ENCODE measurements around the gene MPRIP. TPM values are rescaled to one million over a fixed set of nuclear protein-coding genes. Genes with fewer than 3 reads are reported as not detected.

The MPRIP gene
- total and polyA plus RNA-seq, 2 donors (not counting 3 experiments of a cell fraction or from before 2014, with no cell fraction given), result 94.6 to 246 TPM

GRCh38 chr17:17073581-17074403 lies 31.5 kb downstream of the MPRIP start:
- Histone ChIP-seq H3K9me1 (replicated peaks; ENCODE audit: control insufficient read depth, extremely low read depth, insufficient read depth, low read length) (no peaks in the 10 kb centered on the region), H3K36me3 (ENCODE audit: control insufficient read depth in 2 of 2, extremely low read depth in 1 of 2, insufficient read depth in 2 of 2, low read length in 2 of 2) (peaks cover 0 to 10% of the 10 kb centered on the region in 2 experiments), H3K4me1 (ENCODE audit: control insufficient read depth, extremely low read depth, insufficient read depth, low read length) (peaks cover 31% of the 10 kb centered on the region), H3K9me3 (replicated peaks; ENCODE audit: control insufficient read depth, insufficient read depth, low read length) (no peaks in the 10 kb centered on the region), H2AFZ (ENCODE audit: low read depth, low read length) (no peak overlapping the region), H3K4me3 (replicated peaks in 1 of 3; ENCODE audit: insufficient read depth in 1 of 3, low read depth in 1 of 3, low read length in 3 of 3) (no peak overlapping the region), H3K79me2 (ENCODE audit: control insufficient read depth, insufficient read depth, low read length) (peaks cover 97% of the 10 kb centered on the region), H4K20me1 (replicated peaks; ENCODE audit: control insufficient read depth, extremely low read depth, insufficient read depth, low read length) (peaks cover 7% of the 10 kb centered on the region), H3K4me2 (ENCODE audit: insufficient read depth, low read length) (no peak overlapping the region), H3K9ac (replicated peaks; ENCODE audit: extremely low read depth, insufficient read depth, low read length) (no peak overlapping the region), H3K27ac (ENCODE audit: insufficient read depth, low read depth, low read length) (peak overlapping the region; percentile 70), H3K27me3 (ENCODE audit: control insufficient read depth in 2 of 2, insufficient read depth in 2 of 2, low read length in 2 of 2) (no peaks in the 10 kb centered on the region)
- CTCF ChIA-PET, result interaction anchor here (0.8 to 1.1 kb wide), 2 partner anchors 20 to 68 kb away, joined by 3 to 4 read pairs; no protein-coding TSS in a partner anchor
- DNase-seq (ENCODE audit: low read depth, low spot score), result no peak
- no peak for FAIRE-seq
- intact Hi-C loops (cut with micrococcal nuclease), result loop anchor here (2.0 kb wide), 1 partner anchor 31 kb away; the partner anchor contains the start of gene MPRIP
- TF ChIP-seq FOS (IDR thresholded peaks at IDR 0.05; ENCODE audit: borderline replicate concordance, insufficient read depth, low read length), result no peak
- no peak for TF ChIP-seq GATA2 (IDR thresholded peaks at IDR 0.05; ENCODE audit: insufficient read depth, insufficient read length, low read depth, low read length)
- no peak for TF ChIP-seq POLR2A (IDR thresholded peaks at IDR 0.05; ENCODE audit: low read depth, low read length)
- no peak for TF ChIP-seq JUN (IDR thresholded peaks at IDR 0.05; ENCODE audit: borderline replicate concordance, insufficient read depth, insufficient read length, low read depth)
- no peak for TF ChIP-seq MYC (IDR thresholded peaks at IDR 0.05; ENCODE audit: low read depth, low read length)
- TF ChIP-seq EZH2 (IDR thresholded peaks at IDR 0.05; ENCODE audit: borderline replicate concordance, low read depth, low read length, severe bottlenecking), result no peak
- no peak for TF ChIP-seq POLR2AphosphoS5 (IDR thresholded peaks at IDR 0.05; ENCODE audit: insufficient read depth, low read depth, low read length)
- no peak for TF ChIP-seq CTCF (IDR thresholded peaks at IDR 0.05; ENCODE audit: extremely low read depth in 1 of 2, insufficient read depth in 1 of 2, low read depth in 1 of 2, low read length in 2 of 2)
- no TSS peak for BruUV-seq (replicated peaks)
- dilution Hi-C loops (cut with MboI; ENCODE audit: extremely low pct_ligation_motif_present, low sequenced_read_pairs), result no loop called here
- POLR2A ChIA-PET, result no interaction called here

All from endothelial cell of umbilical vein (primary cell).